Activated CD8-positive, alpha-beta memory T cell treated with anti-CD3 and anti-CD28 coated beads, Interleukin-2, amount 50 U/mL, for 1 hour (primary cell): ENCODE measurements around the gene ANKIB1.
"Not testable (repeated sequence)": the region's sequence is repeated elsewhere in the genome, so short reads cannot be mapped to it uniquely, and the experiment has no call there.

ENCODE experiments used
- DNase-seq: peaks from one replicate; pipeline ENCODE4 v3.0.0-alpha.2; 2020; ENCODE audit errors: extremely low read depth

ANKIB1 gene

DNA sequence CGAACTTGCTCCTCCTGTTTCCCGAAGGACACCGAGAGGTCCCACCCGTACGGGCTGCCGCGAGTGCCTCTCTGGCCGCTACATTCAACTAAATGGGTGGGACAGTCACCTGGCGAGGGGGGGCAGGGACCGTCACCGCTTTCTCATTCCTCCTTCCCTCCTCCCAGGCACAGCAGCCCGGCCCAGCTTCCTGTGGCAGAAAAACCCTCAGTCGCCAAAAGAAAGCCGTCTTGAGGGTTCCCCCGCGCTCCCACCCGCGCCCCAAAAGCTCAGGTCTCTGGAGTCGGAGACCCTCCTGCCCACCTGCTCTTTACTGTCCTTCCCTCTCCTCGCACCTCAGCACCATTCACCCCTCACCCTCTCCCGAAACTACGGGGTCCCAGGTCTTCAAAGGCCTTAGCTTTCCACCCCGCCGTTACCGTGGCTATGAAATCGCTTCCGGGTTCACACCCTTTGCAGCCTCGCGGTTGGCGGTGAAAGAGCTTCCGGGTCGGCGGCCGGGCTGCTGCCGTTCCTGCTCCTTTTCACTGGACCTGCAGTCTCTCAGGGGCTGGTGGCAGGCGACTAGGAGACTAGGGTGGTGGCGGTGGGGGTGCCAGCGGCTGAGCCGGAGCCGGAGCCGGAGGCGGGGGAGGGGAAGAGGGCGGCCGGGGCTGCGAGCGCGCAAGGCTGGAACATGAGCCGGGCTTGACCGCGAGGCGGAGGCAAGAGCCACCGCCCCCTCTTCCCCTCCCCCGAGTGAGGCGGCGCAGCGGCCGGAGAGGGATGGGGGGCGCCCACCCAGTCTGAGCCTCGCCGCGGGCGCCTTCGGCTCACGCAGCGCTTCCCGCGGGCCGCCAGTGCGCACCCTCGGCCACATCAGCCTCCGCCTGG, at the start of gene ANKIB1, which contains the start of gene KRIT1:
ANKIB1 (plus strand) TSS at position 488 of the 873 bp plus-strand sequence. CDS start 49,005 bp downstream, outside the sequence.
KRIT1 (minus strand) TSS at position 428 of the 873 bp plus-strand sequence. CDS start 3,779 bp downstream, outside the sequence.
- DNase-seq = peak; percentile 77

DNA sequence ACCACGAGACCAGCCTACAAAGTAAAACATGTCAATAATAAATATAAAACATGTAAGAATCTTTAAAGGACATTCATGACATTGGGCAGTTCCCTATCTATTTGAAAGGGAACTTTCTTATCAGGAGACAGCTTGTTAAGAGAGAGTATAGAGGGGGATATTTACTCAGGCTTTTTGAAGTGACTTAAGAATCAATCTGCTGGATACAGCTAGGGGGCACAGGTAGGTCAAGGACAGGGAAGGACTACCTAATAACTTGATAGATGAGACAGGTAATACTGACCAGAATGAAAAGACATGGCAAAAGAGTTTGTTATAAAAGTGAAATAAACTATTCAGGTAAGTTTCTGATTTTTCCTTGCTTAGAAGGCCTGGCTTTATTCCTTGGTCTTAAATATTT, 45.0 kb upstream of the ANKIB1 start:
- no peak for DNase-seq

DNA sequence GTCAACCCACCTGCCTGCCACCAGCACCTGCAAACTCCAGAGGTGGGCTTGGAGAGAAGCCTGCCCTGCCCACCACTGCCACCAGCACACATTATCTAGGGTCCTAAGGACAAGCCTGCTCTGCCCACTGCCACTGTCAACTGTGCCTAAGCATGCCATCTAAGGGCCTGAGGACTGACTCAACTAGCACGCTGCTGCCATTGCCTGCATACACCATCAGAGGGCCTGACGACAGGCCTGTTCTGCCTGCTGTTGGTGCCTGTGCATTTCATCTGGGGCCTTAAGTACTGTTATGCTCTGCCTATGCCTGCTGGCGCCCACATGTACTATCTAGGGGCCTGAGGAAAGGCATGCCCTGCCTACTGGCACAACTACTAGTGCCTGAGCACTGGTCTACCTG, 39.8 kb upstream of the ANKIB1 start:
- no peak for DNase-seq

DNA sequence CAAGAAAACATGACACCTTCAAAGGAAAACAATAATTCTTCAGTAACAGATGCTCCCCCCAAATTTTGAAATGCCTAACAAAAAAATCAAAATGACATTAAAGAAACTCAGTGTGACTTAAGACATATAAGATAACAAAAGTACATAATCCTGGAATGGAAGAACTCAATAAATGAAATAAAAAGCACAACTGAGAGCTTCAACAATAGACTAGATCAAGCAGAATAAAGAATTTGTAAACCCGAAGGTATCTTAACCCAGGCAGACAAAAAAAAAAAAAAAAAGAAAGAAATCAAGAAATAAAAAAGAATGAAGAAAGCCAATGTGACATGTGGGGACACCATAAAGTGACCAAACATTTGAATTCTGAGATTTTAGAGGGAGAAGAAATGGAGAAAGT, 39.1 kb upstream of the ANKIB1 start:
- no peak for DNase-seq

GRCh38 chr7:92221766-92222165, 24.0 kb upstream of the ANKIB1 start:
- DNase-seq = no peak

GRCh38 chr7:92226981-92227380, 18.8 kb upstream of the ANKIB1 start:
- DNase-seq = no peak

- DNase-seq = no peak
Observed at GRCh38 chr7:92228100-92228499, 17.7 kb upstream of the ANKIB1 start.

GRCh38 chr7:92228742-92229141, 17.0 kb upstream of the ANKIB1 start:
- no peak for DNase-seq

DNA sequence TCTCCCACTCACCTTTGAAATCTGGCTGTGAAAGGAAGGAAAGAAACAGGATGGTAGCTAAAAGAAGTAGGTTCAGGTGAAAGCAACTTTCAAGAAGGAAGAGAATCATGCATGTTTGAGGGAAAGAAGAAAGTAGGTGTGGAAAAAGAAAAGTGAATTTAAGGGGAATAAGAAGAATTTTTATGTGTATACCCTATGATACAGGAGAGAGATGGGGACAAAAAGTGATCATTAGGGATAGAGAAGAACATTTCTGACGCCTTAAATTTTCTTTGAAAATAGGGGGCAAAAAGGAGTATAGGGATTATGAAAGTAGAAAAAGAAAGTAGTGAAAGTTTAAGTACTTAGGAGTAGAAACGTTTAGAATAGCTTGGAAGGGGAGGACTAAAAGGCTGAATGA, 15.2 kb upstream of the ANKIB1 start:
- DNase-seq = no peak

DNA sequence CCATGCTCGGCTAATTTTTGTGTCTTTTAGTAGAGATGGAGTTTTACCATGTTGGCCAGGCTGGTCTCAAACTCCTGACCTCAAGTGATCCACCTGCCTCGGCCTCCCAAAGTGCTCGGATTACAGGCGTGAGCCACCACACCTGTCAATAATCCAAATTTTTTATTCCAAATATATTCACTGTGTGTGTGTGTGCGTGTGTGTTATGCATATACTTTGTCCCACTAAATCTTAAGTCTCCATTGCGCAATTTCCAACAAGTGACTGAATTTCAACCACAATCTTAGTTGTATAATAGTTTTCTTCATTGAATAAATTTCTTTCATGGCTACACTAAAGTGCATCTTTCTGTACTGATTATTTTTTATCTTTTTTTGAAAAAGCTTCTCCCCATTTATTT, 2.8 kb upstream of the ANKIB1 start:
- DNase-seq = no peak

GRCh38 chr7:92244808-92245486, 827 bp upstream of the ANKIB1 start:
- DNase-seq = no peak

- DNase-seq = no peak
Observed at GRCh38 chr7:92246360-92247101, 757 bp downstream of the ANKIB1 start.

DNA sequence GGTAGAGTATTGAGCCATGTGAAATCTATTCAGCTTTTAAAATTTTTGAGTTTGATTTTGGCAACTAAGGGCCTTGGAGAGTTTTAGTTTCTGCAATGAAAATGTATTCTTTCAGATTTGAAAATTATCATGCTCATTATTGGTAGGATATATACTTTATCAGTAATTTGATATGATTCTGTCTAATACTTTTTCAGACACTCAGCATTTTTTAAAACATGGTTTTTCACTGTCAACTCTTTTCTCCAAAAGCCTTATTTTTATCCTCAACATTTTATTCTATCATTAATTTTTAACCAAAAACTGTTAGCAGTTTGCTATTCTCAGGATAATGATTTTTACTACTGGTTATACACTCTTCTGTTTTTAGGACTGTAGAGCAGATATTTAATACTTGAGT, 4.8 kb downstream of the ANKIB1 start:
- DNase-seq = no peak

- no peak for DNase-seq
Observed at GRCh38 chr7:92251181-92251580, 5.4 kb downstream of the ANKIB1 start.

- DNase-seq = no peak
Observed at GRCh38 chr7:92253251-92253650, 7.5 kb downstream of the ANKIB1 start.

- DNase-seq = not testable (repeated sequence)
Observed at GRCh38 chr7:92254800-92255199, 9.0 kb downstream of the ANKIB1 start.

DNA sequence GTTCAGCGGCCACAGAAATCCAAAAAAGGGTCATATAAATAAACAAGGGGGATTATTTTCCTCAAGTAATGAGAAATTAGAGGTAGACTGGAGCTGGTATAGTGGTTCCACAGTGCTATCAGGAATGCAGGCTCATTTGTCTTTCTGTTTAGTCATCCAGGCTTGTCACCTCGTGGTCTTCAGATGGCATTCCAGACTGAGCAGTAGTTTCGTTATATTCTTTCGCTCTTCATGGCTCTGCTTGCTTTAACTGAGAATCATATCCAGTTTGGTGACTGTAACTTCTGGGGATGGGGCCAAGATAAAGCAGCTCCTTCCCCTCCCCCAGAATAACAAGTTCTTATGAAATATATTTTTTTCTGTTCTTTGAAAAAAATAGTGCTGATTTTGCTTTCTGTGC, 9.5 kb downstream of the ANKIB1 start:
- no peak for DNase-seq

DNA sequence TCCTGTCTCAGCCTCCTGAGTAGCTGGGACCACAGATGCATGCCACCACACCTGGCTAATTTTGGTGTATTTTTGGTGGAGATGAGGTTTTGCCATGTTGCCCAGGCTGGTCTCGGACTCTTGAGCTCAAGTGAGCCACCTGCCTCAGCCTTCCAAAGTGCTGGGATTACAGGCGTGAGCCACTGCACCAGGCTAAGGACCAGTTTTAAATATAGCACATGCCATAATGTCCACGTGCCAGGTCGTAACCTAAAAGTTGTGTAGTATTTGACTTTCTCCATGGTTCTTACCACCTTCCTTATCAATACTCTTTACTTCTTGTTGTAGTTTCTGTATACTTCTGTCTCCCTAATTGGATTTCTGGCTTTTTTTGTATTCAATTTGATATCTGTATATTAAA, 13.3 kb downstream of the ANKIB1 start:
- DNase-seq = no peak

GRCh38 chr7:92259610-92260247, 14.0 kb downstream of the ANKIB1 start:
- DNase-seq = no peak

DNA sequence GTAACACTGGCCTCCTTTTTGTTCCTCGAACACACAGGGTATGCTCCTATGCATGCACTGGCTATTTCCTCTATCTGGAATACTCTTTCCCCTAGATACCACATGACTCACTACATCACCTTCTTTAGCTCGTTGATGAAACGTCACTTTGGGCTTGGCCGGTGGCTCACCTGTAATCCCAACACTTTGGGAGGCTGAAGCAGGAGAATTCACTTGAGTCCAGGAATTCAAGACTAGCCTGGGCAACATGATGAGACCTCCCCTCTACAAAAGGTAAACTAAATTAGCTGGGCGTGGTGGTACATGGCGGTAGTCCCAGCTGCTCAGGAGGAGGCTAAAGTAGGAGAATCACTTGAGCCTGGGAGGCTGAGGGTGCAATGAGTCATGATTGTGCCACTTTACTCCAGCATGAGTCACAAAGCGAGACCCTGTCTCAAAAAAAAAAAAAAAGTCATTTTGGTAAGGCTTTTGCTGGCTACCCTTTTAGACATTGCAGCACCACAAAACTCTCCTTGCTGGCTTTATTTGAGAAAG, 14.5 kb downstream of the ANKIB1 start:
- no peak for DNase-seq

DNA sequence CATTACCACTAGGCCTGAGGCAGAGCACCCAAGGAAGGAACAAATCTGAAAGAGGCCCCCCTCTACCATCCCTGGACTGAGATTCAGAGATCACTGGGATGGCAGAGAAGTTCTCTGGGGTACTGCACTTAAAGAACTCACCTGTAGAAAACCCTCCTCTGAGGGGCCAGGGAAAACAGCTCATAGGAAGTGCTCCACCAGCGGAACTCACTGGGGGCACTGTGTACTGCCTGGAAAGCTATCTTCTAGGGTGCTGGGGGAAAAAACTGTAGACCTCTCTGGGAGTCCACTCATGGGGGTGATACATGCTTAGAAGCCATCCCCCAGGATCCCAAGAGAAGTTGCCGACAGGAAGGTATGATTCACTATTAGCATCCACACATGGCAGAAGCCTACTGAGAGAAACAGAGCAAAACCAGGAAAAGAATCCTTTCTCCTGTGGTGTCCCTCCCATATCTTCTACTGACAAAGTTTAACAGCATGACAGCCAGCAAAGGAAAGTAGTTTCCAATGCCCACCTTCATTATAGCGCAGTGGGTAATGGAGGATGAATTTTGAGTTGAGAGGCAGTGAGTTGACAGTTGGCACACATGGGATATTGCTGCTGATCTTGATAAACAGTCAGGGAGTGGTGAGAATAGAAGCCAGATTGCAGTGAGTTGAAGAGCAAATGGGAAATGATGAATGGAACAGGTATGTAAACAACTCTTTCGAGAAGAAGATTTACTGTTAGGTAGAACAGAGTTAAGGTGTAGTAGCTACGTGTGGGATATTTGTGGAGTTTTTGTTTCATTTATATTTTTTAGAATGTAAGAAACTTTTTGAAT, 20.9 kb downstream of the ANKIB1 start:
- DNase-seq = no peak
